HEK293 (cell line): ENCODE measurements around the gene CIDEB.

Source experiments
- CTCF ChIA-PET: fragments of 350-600 bp; formaldehyde crosslinking; extraction: SDS; loops from one replicate; lab custom pipeline; 2021; ENCODE audit warnings: antibody characterized with exemption; lab: Yijun Ruan, JAX
- POLR2A ChIA-PET: fragments of 300-600 bp; formaldehyde crosslinking; extraction: SDS; loops from one replicate; lab custom pipeline; 2020; ENCODE audit warnings: antibody characterized with exemption, inconsistent platforms; lab: Yijun Ruan, JAX
- H3K27ac ChIP-seq: fragments of 200-500 bp; sonication (Bioruptor generic); 2 replicates; pipeline ENCODE4 v1.5.1; 2014; ENCODE audit warnings: low read depth, low read length, control low read depth, inconsistent platforms; ENCODE audit errors: extremely low read depth
- H3K36me3 ChIP-seq, 2 experiments: fragments of 200-500 bp in 1 of 2; sonication (Bioruptor generic) in 1 of 2; 1 replicate in 1 of 2; 2 replicates in 1 of 2; pipeline ENCODE4 v1.5.1; 2014 to 2017; ENCODE audit warnings: inconsistent platforms in 2 of 2, low read length in 2 of 2; ENCODE audit not compliant: control insufficient read depth in 2 of 2, insufficient read depth in 1 of 2
- H3K4me1 ChIP-seq: fragments of 200-500 bp; sonication (Bioruptor generic); 2 replicates; pipeline ENCODE4 v1.5.1; 2014; ENCODE audit warnings: mild to moderate bottlenecking, low read length, inconsistent platforms; ENCODE audit not compliant: control insufficient read depth, insufficient read depth
- H3K4me3 ChIP-seq: 2 replicates; pipeline ENCODE4 v1.5.1; 2011; ENCODE audit warnings: low read depth, mild to moderate bottlenecking, control low read depth, low read length, moderate library complexity
- H3K9me3 ChIP-seq: fragments of 200-500 bp; sonication (Bioruptor generic); 2 replicates; pipeline ENCODE4 v1.5.1; 2014; ENCODE audit warnings: low read depth, low read length, inconsistent platforms; ENCODE audit not compliant: control insufficient read depth, insufficient read depth
- BCL6B ChIP-seq: fragments of 450-650 bp; formaldehyde crosslinking; IDR thresholded peaks from 2 replicates; pipeline ENCODE4 v1.5.1; 2017; ENCODE audit warnings: missing biosample characterization, missing genetic modification characterization
- GLI2 ChIP-seq: fragments of 450-650 bp; formaldehyde crosslinking; IDR thresholded peaks from 2 replicates; pipeline ENCODE4; 2017; ENCODE audit warnings: missing biosample characterization, missing genetic modification characterization, low read depth, borderline replicate concordance
- KLF1 ChIP-seq: fragments of 450-650 bp; formaldehyde crosslinking; IDR thresholded peaks from 2 replicates; pipeline ENCODE4 v1.5.1; 2016; ENCODE audit warnings: missing biosample characterization, missing genetic modification characterization
- SP3 ChIP-seq: fragments of 450-650 bp; formaldehyde crosslinking; IDR thresholded peaks from 2 replicates; pipeline ENCODE4 v1.5.1; 2016; ENCODE audit warnings: missing biosample characterization, missing genetic modification characterization
- ZBTB21 ChIP-seq: fragments of 450-650 bp; formaldehyde crosslinking; IDR thresholded peaks from 2 replicates; pipeline ENCODE4 v1.5.1; 2017; ENCODE audit warnings: missing biosample characterization, missing genetic modification characterization
- ZBTB48 ChIP-seq: fragments of 450-650 bp; formaldehyde crosslinking; IDR thresholded peaks from 2 replicates; pipeline ENCODE4 v1.5.1; 2016; ENCODE audit warnings: missing biosample characterization, missing genetic modification characterization
- ZFHX2 ChIP-seq: fragments of 450-650 bp; formaldehyde crosslinking; conservative IDR thresholded peaks from 2 replicates; pipeline ENCODE4 v1.5.1; 2016; ENCODE audit warnings: missing biosample characterization, missing genetic modification characterization
- ZIC2 ChIP-seq: fragments of 450-650 bp; formaldehyde crosslinking; IDR thresholded peaks from 2 replicates; pipeline ENCODE4 v1.5.1; 2016; ENCODE audit warnings: missing biosample characterization, missing genetic modification characterization
- ZNF221 ChIP-seq: fragments of 450-650 bp; formaldehyde crosslinking; IDR thresholded peaks from 2 replicates; pipeline ENCODE4 v1.5.1; 2017; ENCODE audit warnings: missing biosample characterization, missing genetic modification characterization, borderline replicate concordance
- ZNF26 ChIP-seq: fragments of 450-650 bp; formaldehyde crosslinking; IDR thresholded peaks from 2 replicates; pipeline ENCODE4 v1.5.1; 2016; ENCODE audit warnings: missing biosample characterization, missing genetic modification characterization
- ZNF280C ChIP-seq: fragments of 450-650 bp; formaldehyde crosslinking; IDR thresholded peaks from 2 replicates; pipeline ENCODE4 v1.5.1; 2016; ENCODE audit warnings: missing biosample characterization, missing genetic modification characterization
- ZNF335 ChIP-seq: fragments of 450-650 bp; formaldehyde crosslinking; conservative IDR thresholded peaks from 2 replicates; pipeline ENCODE4 v1.5.1; 2016; ENCODE audit warnings: missing biosample characterization, missing genetic modification characterization
- ZNF366 ChIP-seq: fragments of 450-650 bp; formaldehyde crosslinking; conservative IDR thresholded peaks from 2 replicates; pipeline ENCODE4 v1.5.1; 2016; ENCODE audit warnings: missing biosample characterization, missing genetic modification characterization
- ZNF398 ChIP-seq: fragments of 450-650 bp; formaldehyde crosslinking; IDR thresholded peaks from 2 replicates; pipeline ENCODE4 v1.5.1; 2017; ENCODE audit warnings: missing biosample characterization, missing genetic modification characterization
- ZNF510 ChIP-seq: fragments of 450-650 bp; formaldehyde crosslinking; IDR thresholded peaks from 2 replicates; pipeline ENCODE4 v1.5.1; 2018; ENCODE audit warnings: mild to moderate bottlenecking, missing genetic modification characterization, missing biosample characterization; ENCODE audit not compliant: insufficient replicate concordance
- ZNF548 ChIP-seq: fragments of 450-650 bp; formaldehyde crosslinking; IDR thresholded peaks from 2 replicates; pipeline ENCODE4 v1.5.1; 2016; ENCODE audit warnings: missing biosample characterization, missing genetic modification characterization
- ZNF600 ChIP-seq: fragments of 450-650 bp; formaldehyde crosslinking; IDR thresholded peaks from 2 replicates; pipeline ENCODE4 v1.5.1; 2016; ENCODE audit warnings: missing biosample characterization, missing genetic modification characterization
- ZNF76 ChIP-seq: fragments of 450-650 bp; formaldehyde crosslinking; IDR thresholded peaks from 2 replicates; pipeline ENCODE4; 2016; ENCODE audit warnings: low read depth, missing biosample characterization, missing genetic modification characterization, borderline replicate concordance
- TF ChIP-seq, protein P1 (sequence below): fragments of 450-650 bp; formaldehyde crosslinking; IDR thresholded peaks from 2 replicates; pipeline ENCODE4 v1.5.1; 2016; ENCODE audit warnings: missing biosample characterization, missing genetic modification characterization
- TF ChIP-seq, protein P2 (sequence below): fragments of 450-650 bp; formaldehyde crosslinking; IDR thresholded peaks from 2 replicates; pipeline ENCODE4 v1.5.1; 2017; ENCODE audit warnings: missing biosample characterization, missing genetic modification characterization

The CIDEB gene

DNA sequence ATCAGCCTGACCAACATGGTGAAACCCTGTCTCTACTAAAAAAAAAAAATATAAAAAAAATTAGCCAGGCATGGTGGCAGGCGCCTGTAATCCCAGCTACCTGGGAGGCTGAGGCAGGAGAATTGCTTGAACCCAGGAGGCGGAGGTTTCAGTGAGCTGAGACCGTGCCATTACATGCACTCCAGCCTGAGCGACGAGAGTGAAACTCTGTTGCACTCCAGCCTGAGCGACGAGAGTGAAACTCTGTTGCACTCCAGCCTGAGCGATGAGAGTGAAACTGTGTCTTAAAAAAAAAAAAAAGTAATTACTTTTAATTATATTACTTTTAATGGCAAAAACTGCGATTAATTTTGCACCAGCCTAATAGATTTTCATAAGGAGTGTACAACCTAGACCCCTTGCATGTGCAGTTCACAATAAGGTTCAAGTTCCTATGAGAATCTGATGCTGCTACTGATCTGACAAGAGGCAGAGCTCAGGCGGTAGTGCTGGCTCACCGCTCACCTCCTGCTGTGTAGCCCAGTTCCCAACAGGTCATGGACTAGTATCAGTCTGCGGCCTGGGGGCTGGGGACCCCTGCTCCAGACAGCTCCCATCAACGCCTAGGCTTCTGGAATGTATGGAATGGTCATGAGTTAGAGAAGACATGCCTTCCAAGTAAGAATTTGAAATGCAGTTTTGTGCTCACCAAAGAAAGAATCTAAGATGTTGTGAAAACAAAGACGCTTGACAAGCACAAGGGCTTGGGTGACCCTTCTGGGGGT lies 13.6 kb upstream of the CIDEB start (continued):
- TF ChIP-seq ZNF280C (tag by site-specific recombination) = no peak
- no peak for TF ChIP-seq SP3 (tag by site-specific recombination)

DNA sequence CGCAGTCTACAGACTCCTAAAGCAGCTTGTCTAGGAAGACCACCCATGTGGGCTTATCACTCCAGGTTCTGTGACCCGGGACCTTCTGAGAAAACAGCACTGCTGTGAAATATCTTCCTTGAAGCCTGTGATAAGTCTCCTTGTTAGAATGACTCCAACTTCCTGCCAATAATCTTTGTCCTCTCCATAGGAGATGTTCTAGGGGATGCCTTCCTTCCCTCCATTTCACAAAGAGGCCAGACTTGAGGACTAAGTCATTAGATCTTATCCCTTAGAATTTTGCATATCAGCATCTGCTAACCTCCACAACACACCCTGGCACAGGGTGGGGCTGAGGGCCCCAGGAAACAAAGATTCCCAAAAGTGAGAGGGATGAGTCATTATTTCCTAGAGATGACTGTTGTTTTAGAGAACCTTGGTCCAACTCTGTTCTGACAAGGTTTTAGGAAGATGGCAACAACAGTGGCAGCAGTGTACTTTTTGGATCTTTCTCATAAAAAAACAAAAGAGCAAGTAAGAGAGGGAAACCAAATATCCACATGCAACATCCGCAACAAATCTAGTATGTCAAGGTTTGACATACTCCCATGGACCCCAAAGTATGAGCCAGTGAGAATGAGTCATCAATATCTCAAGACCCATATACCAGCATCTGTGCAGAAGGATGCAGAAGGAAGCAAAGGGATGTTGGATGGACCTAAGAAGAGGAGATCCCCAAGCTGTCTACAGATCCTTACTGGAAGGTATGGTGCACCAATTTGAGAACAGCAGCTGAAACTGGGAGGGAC lies 9.6 kb upstream of the CIDEB start:
- no peaks in the 10 kb centered on the region for H3K9me3 ChIP-seq
- H3K4me1 ChIP-seq = no peaks in the 10 kb centered on the region
- H3K27ac ChIP-seq = no peak overlapping the region
- TF ChIP-seq ZNF510 (tag by site-specific recombination) (no peak), ZBTB21 (peak; percentile 24; the same call in 1 of the 2 replicates), KLF1 (tag by site-specific recombination) (peak; percentile 25), ZNF366 (tag by site-specific recombination) (0 out of 2 replicates have a peak, but pooled peaks have one; percentile 33), ZNF335 (tag by site-specific recombination) (peak; percentile 46; the same call in 1 of the 2 replicates), ZNF600 (tag by site-specific recombination) (peak; percentile 60; the same call in 1 of the 2 replicates), BCL6B (peak; percentile 46; the same call in 1 of the 2 replicates)
- TF ChIP-seq, protein P1, sequence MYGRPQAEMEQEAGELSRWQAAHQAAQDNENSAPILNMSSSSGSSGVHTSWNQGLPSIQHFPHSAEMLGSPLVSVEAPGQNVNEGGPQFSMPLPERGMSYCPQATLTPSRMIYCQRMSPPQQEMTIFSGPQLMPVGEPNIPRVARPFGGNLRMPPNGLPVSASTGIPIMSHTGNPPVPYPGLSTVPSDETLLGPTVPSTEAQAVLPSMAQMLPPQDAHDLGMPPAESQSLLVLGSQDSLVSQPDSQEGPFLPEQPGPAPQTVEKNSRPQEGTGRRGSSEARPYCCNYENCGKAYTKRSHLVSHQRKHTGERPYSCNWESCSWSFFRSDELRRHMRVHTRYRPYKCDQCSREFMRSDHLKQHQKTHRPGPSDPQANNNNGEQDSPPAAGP = peak; percentile 51; the same call in 1 of the 2 replicates
- TF ChIP-seq, protein P2, sequence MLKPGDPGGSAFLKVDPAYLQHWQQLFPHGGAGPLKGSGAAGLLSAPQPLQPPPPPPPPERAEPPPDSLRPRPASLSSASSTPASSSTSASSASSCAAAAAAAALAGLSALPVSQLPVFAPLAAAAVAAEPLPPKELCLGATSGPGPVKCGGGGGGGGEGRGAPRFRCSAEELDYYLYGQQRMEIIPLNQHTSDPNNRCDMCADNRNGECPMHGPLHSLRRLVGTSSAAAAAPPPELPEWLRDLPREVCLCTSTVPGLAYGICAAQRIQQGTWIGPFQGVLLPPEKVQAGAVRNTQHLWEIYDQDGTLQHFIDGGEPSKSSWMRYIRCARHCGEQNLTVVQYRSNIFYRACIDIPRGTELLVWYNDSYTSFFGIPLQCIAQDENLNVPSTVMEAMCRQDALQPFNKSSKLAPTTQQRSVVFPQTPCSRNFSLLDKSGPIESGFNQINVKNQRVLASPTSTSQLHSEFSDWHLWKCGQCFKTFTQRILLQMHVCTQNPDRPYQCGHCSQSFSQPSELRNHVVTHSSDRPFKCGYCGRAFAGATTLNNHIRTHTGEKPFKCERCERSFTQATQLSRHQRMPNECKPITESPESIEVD (tag by site-specific recombination) = no peak
- H3K36me3 ChIP-seq = peaks cover 0 to 8% of the 10 kb centered on the region in 2 experiments; a peak in 1 of 3 replicates
- no peak overlapping the region for H3K4me3 ChIP-seq
- ChIA-PET POLR2A (interaction anchor here (0.9 kb wide), 1 partner anchor 75 kb away, joined by 4 read pairs; the partner anchor contains the start of gene TINF2), CTCF (interaction anchor here (0.7 to 6.4 kb wide), 7 partner anchors 9 to 114 kb away, joined by 3 to 38 read pairs (median 9); partner anchors contain the start of genes CIDEB and TINF2)

GRCh38 chr14:24316597-24316950 lies 8.8 kb upstream of the CIDEB start:
- H3K27ac ChIP-seq = no peak overlapping the region
- peaks cover 0 to 16% of the 10 kb centered on the region in 2 experiments; a peak in 1 of 3 replicates for H3K36me3 ChIP-seq
- POLR2A ChIA-PET = interaction anchor here (0.7 kb wide), 1 partner anchor 45 kb away, joined by 3 read pairs; the partner anchor contains the start of gene RABGGTA
- H3K4me3 ChIP-seq = no peak overlapping the region
- H3K4me1 ChIP-seq = no peaks in the 10 kb centered on the region
- CTCF ChIA-PET = interaction anchor here (0.7 to 1.5 kb wide), 3 partner anchors 8 to 73 kb away, joined by 3 to 7 read pairs (median 5); partner anchors contain the start of genes CIDEB and TINF2
- no peaks in the 10 kb centered on the region for H3K9me3 ChIP-seq
- TF ChIP-seq ZNF26 (tag by site-specific recombination) = no peak
- TF ChIP-seq ZNF548 (tag by site-specific recombination) = no peak
- TF ChIP-seq ZFHX2 (tag by site-specific recombination) = peak; percentile 90
- no peak for TF ChIP-seq ZNF221
- no peak for TF ChIP-seq ZBTB48
- TF ChIP-seq GLI2 (tag by site-specific recombination) = no peak
- TF ChIP-seq ZNF398 = no peak
- no peak for TF ChIP-seq ZNF76 (tag by site-specific recombination)
- no peak for TF ChIP-seq ZIC2 (tag by site-specific recombination)
